ENCODE measurements around the gene RPL31.

- TF ChIP-seq, protein P1, sequence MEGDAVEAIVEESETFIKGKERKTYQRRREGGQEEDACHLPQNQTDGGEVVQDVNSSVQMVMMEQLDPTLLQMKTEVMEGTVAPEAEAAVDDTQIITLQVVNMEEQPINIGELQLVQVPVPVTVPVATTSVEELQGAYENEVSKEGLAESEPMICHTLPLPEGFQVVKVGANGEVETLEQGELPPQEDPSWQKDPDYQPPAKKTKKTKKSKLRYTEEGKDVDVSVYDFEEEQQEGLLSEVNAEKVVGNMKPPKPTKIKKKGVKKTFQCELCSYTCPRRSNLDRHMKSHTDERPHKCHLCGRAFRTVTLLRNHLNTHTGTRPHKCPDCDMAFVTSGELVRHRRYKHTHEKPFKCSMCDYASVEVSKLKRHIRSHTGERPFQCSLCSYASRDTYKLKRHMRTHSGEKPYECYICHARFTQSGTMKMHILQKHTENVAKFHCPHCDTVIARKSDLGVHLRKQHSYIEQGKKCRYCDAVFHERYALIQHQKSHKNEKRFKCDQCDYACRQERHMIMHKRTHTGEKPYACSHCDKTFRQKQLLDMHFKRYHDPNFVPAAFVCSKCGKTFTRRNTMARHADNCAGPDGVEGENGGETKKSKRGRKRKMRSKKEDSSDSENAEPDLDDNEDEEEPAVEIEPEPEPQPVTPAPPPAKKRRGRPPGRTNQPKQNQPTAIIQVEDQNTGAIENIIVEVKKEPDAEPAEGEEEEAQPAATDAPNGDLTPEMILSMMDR (IDR thresholded peaks at IDR 0.05), result no peak
- no peak for TF ChIP-seq EZH2 (IDR thresholded peaks at IDR 0.05; ENCODE audit: borderline replicate concordance, insufficient read depth, low read depth, low read length, poor library complexity, severe bottlenecking)
These were observed 30.1 kb downstream of the RPL31 start for GRCh38 chr2:101032084-101032776.
